Caco-2 (cell line): ENCODE data around the gene TOR1AIP1. TPM values are rescaled to one million over a fixed set of nuclear protein-coding genes. Genes with fewer than 3 reads are reported as not detected.
"Not testable (repeated sequence)": the region's sequence is repeated elsewhere in the genome, so short reads cannot be mapped to it uniquely, and the experiment has no call there.

Experiments used
- Bru-seq: library from RNA; stranded (reverse); fragments of 400-500 nt; gene quantifications from one replicate; lab custom pipeline; 2021; lab: Mats Ljungman, UMichigan
- BruChase-seq, 2 experiments: library from RNA; stranded (reverse); fragments of 400-500 nt; gene quantifications; one replicate each; lab custom pipeline; 2021; lab: Mats Ljungman, UMichigan
- BruUV-seq: library from RNA; stranded (reverse); fragments of 400-500 nt; replicated peaks from 2 replicates; lab custom pipeline; 2021; lab: Mats Ljungman, UMichigan
- CTCF ChIA-PET: fragments of 300-600 bp; sonication (Branson Sonifier 250); formaldehyde crosslinking; loops from one replicate; lab custom pipeline; 2022; ENCODE audit warnings: antibody characterized with exemption; lab: Charles Lee
- POLR2A ChIA-PET: fragments of 300-600 bp; sonication (Branson Sonifier 250); formaldehyde crosslinking; loops from one replicate; lab custom pipeline; 2022; ENCODE audit warnings: antibody characterized with exemption; lab: Charles Lee
- DNase-seq, 2 experiments: peaks; one replicate each; pipeline versions ENCODE4 v3.0.0 to v3.0.0-alpha.2; 2020 to 2022
- H3K27me3 ChIP-seq: replicated peaks from 2 replicates; pipeline ENCODE4 v1.6.0; 2011; ENCODE audit warnings: low read length; ENCODE audit not compliant: control insufficient read depth, insufficient read depth
- H3K36me3 ChIP-seq: 2 replicates; pipeline ENCODE4 v1.5.1; 2011; ENCODE audit warnings: low read length; ENCODE audit not compliant: control insufficient read depth, insufficient read depth
- H3K4me1 ChIP-seq: fragments of 250-450 bp; sonication (Bioruptor Pico); 2 replicates; pipeline ENCODE4 v1.5.1; 2020; ENCODE audit warnings: mild to moderate bottlenecking
- H3K4me3 ChIP-seq: 2 replicates; pipeline ENCODE4 v1.5.1; 2011; ENCODE audit warnings: low read depth, mild to moderate bottlenecking, control low read depth, low read length
- H3K9me3 ChIP-seq: fragments of 250-450 bp; sonication (Bioruptor Pico); 2 replicates; pipeline ENCODE4 v1.5.1; 2020; ENCODE audit warnings: mild to moderate bottlenecking, moderate library complexity
- H3K27ac Mint-ChIP-seq: one replicate; pipeline ENCODE4 v1.8.0; 2022; ENCODE audit warnings: mixed read lengths; ENCODE audit not compliant: unreplicated experiment
- H3K27me3 Mint-ChIP-seq: one replicate; pipeline ENCODE4 v1.8.0; 2022; ENCODE audit warnings: mixed read lengths; ENCODE audit not compliant: insufficient read depth, unreplicated experiment
- H3K36me3 Mint-ChIP-seq: one replicate; pipeline ENCODE4 v1.8.0; 2022; ENCODE audit warnings: mild to moderate bottlenecking, mixed read lengths; ENCODE audit not compliant: insufficient read depth, unreplicated experiment
- H3K4me1 Mint-ChIP-seq: one replicate; pipeline ENCODE4 v1.8.0; 2022; ENCODE audit warnings: low read depth, mixed read lengths; ENCODE audit not compliant: unreplicated experiment
- H3K4me3 Mint-ChIP-seq: one replicate; pipeline ENCODE4 v1.8.0; 2022; ENCODE audit warnings: mild to moderate bottlenecking, moderate library complexity, mixed read lengths; ENCODE audit not compliant: unreplicated experiment
- H3K9me3 Mint-ChIP-seq: one replicate; pipeline ENCODE4 v1.8.0; 2022; ENCODE audit warnings: mixed read lengths; ENCODE audit not compliant: unreplicated experiment
- intact Hi-C: fragments of 100-400 bp; cut with micrococcal nuclease; formaldehyde crosslinking; loops from one replicate; pipeline ENCODE4 v1.10.0; 2022; ENCODE audit not compliant: unreplicated experiment
- long read RNA-seq: library from polyadenylated mRNA; stranded (forward); transcript quantifications from one replicate; pipeline ENCODE4 v2.0.0, GENCODE V29; 2022
- total RNA-seq: library from RNA; stranded (reverse); gene quantifications from 2 replicates; pipeline ENCODE4 v1.2.3, GENCODE V29; 2022
- TF ChIP-seq, protein P1 (sequence below), 2 experiments: fragments of 200-600 bp in 1 of 2; IDR thresholded peaks; 1 replicate in 1 of 2; 2 replicates in 1 of 2; pipeline versions ENCODE4 v1.5.1 to v1.8.0; 2011 to 2022; ENCODE audit warnings: antibody characterized with exemption in 1 of 2, control low read depth in 1 of 2, inconsistent platforms in 1 of 2, low read depth in 1 of 2, low read length in 1 of 2, mild to moderate bottlenecking in 1 of 2, moderate library complexity in 1 of 2; ENCODE audit not compliant: insufficient read depth in 1 of 2, severe bottlenecking in 1 of 2, unreplicated experiment in 1 of 2

TOR1AIP1 gene
- total RNA-seq: 25.4 and 30.3 TPM in 2 replicates
- percentile 77 among the genes with signal in this experiment for Bru-seq, nascent RNA
- percentile 75 among the genes with signal in this experiment for BruChase-seq, experiment 1, labeled RNA remaining after a 2-hour chase
- BruChase-seq, experiment 2, labeled RNA remaining after a 6-hour chase: percentile 77 among the genes with signal in this experiment
- long read RNA-seq, full-length matches to known transcripts: 43 of 50 reads
- long read RNA-seq, partial matches to known transcripts: 4 of 50 reads
- long read RNA-seq, other reads (novel, unspliced or antisense): 3 of 50 reads

GRCh38 chr1:179882253-179883039 is at the start of gene TOR1AIP1:
Gene TOR1AIP1 (plus strand): TSS chr1:179882285. CDS start chr1:179882503, 218 bp downstream.
- no TSS peak for BruUV-seq
- Histone ChIP-seq H3K4me1 (peaks cover 10% of the 10 kb centered on the region), H3K9me3 (no peaks in the 10 kb centered on the region), H3K4me3 (peak within 1 kb of the TSS; percentile 65), H3K27me3 (no peaks in the 10 kb centered on the region), H3K36me3 (peaks cover 2% of the 10 kb centered on the region; the same call in 1 of the 2 replicates)
- Mint-ChIP-seq H3K4me1 (peaks cover 19% of the 10 kb centered on the region), H3K27ac (peak within 1 kb of the TSS; percentile 100), H3K27me3 (no peaks in the 10 kb centered on the region), H3K4me3 (peak within 1 kb of the TSS; percentile 95), H3K36me3 (peaks cover 26% of the 10 kb centered on the region), H3K9me3 (no peaks in the 10 kb centered on the region)
- peak; percentile 97 for DNase-seq
- CTCF ChIA-PET: interaction anchor here (0.6 to 2.5 kb wide), 8 partner anchors 15 to 296 kb away, joined by 3 to 12 read pairs (median 4); no protein-coding TSS in a partner anchor
- intact Hi-C loops: loop anchor here (1.0 kb wide), 3 partner anchors 44 to 72 kb away; partner anchors contain the start of gene CEP350
- TF ChIP-seq, protein P1, sequence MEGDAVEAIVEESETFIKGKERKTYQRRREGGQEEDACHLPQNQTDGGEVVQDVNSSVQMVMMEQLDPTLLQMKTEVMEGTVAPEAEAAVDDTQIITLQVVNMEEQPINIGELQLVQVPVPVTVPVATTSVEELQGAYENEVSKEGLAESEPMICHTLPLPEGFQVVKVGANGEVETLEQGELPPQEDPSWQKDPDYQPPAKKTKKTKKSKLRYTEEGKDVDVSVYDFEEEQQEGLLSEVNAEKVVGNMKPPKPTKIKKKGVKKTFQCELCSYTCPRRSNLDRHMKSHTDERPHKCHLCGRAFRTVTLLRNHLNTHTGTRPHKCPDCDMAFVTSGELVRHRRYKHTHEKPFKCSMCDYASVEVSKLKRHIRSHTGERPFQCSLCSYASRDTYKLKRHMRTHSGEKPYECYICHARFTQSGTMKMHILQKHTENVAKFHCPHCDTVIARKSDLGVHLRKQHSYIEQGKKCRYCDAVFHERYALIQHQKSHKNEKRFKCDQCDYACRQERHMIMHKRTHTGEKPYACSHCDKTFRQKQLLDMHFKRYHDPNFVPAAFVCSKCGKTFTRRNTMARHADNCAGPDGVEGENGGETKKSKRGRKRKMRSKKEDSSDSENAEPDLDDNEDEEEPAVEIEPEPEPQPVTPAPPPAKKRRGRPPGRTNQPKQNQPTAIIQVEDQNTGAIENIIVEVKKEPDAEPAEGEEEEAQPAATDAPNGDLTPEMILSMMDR (IDR thresholded peaks at IDR 0.05; ENCODE audit: insufficient read depth in 1 of 2, low read depth in 1 of 2, low read length in 1 of 2, severe bottlenecking in 1 of 2, unreplicated experiment in 1 of 2): peak; percentile 17 to 60
- POLR2A ChIA-PET: interaction anchor here (1.0 to 1.8 kb wide), 2 partner anchors 68 to 72 kb away, joined by 4 to 5 read pairs; partner anchors contain the start of gene CEP350

GRCh38 chr1:179836686-179837445 is 45.2 kb upstream of the TOR1AIP1 start:
- H3K27me3 Mint-ChIP-seq, BruUV-seq: not testable (repeated sequence)
- CTCF ChIA-PET: interaction anchor here (1.5 kb wide), 1 partner anchor 22 kb away, joined by 4 read pairs; no protein-coding TSS in a partner anchor

GRCh38 chr1:179840107-179840506 is 42.0 kb upstream of the TOR1AIP1 start:
- H3K9me3 Mint-ChIP-seq: no peaks in the 10 kb centered on the region
- no TSS peak for BruUV-seq
- no peaks in the 10 kb centered on the region for H3K4me1 Mint-ChIP-seq
- H3K9me3 ChIP-seq: no peaks in the 10 kb centered on the region
- H3K27ac Mint-ChIP-seq: no peak overlapping the region
- no peak for DNase-seq
- no peak overlapping the region for H3K4me3 ChIP-seq
- H3K4me1 ChIP-seq: peaks cover 10% of the 10 kb centered on the region
- CTCF ChIA-PET: no interaction called here
- H3K27me3 Mint-ChIP-seq: no peaks in the 10 kb centered on the region
- intact Hi-C loops: no loop called here
- H3K36me3 ChIP-seq: no peaks in the 10 kb centered on the region; the same call in 1 of the 2 replicates
- TF ChIP-seq, protein P1 (IDR thresholded peaks at IDR 0.05; ENCODE audit: insufficient read depth in 1 of 2, low read depth in 1 of 2, low read length in 1 of 2, severe bottlenecking in 1 of 2, unreplicated experiment in 1 of 2): no peak
- peaks cover 11% of the 10 kb centered on the region for H3K36me3 Mint-ChIP-seq
- H3K4me3 Mint-ChIP-seq: no peak overlapping the region
- no peaks in the 10 kb centered on the region for H3K27me3 ChIP-seq
- POLR2A ChIA-PET: no interaction called here

More at GRCh38 chr1:179836686-179837445, 45.2 kb upstream of the TOR1AIP1 start:
- H3K9me3 ChIP-seq, DNase-seq, intact Hi-C loops, H3K36me3 ChIP-seq, H3K4me3 Mint-ChIP-seq, H3K27ac Mint-ChIP-seq, POLR2A ChIA-PET, H3K27me3 ChIP-seq, H3K4me1 Mint-ChIP-seq, H3K9me3 Mint-ChIP-seq, H3K4me3 ChIP-seq: not testable (repeated sequence)
- peaks cover 10% of the 10 kb centered on the region for H3K4me1 ChIP-seq
- peaks cover 11% of the 10 kb centered on the region for H3K36me3 Mint-ChIP-seq
